PC-3 (cell line): Measurements from ENCODE around the gene LBX2.

Source experiments
- EZH2 ChIP-seq: fragments of 300-600 bp; sonication (generic); IDR thresholded peaks from one replicate; pipeline ENCODE4 v1.6.1; 2017; ENCODE audit warnings: antibody characterized with exemption, mild to moderate bottlenecking, low read length; ENCODE audit not compliant: unreplicated experiment
- EZH2phosphoT487 ChIP-seq: fragments of 300-600 bp; sonication (generic); IDR thresholded peaks from 2 replicates; pipeline ENCODE4 v1.6.1; 2018; ENCODE audit warnings: mild to moderate bottlenecking, antibody characterized with exemption, low read length, borderline replicate concordance
- TF ChIP-seq, protein P1 (sequence below): fragments of 300-600 bp; sonication (generic); conservative IDR thresholded peaks from 2 replicates; pipeline ENCODE4 v1.5.1; 2017; ENCODE audit warnings: antibody characterized with exemption, low read depth, mild to moderate bottlenecking, low read length

DNA sequence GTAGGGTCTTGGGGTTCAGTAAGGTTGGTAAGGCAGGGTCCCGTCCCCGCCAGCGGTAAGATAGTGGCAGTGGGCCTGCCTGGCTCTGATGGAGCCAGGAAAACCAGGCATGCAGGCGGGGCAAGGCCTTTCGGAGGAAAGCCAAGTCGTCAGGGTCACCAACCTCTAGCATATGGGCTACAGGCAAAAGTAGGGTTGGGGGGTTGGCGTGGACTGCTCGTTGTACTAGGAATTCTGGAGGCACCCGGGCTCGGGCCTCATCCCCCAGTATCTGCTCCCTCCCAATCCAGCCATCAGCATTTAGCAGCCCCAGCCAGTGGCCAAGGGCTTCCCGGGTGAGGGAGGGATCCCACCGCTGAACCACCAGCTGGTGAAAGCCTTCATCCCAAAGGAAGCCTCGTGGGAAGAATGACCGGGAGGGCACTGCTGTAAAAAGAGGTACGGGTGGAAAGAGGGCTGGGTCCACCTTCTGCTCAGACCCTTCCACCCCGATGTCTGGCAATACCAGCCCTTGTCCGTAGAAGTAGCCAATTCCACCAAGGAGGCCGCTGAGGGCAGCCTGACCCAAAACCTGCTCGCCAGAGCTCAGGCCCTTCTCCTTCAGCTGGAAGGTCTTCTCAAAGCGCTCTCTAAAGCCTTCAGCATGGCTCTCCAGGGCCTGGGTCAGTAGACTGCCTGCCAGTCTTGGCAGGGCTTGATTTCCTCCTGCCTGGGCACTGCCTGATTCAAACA, 37.2 kb downstream of the LBX2 start:
- TF ChIP-seq EZH2 (no peak), EZH2phosphoT487 (no peak)
- TF ChIP-seq, protein P1, sequence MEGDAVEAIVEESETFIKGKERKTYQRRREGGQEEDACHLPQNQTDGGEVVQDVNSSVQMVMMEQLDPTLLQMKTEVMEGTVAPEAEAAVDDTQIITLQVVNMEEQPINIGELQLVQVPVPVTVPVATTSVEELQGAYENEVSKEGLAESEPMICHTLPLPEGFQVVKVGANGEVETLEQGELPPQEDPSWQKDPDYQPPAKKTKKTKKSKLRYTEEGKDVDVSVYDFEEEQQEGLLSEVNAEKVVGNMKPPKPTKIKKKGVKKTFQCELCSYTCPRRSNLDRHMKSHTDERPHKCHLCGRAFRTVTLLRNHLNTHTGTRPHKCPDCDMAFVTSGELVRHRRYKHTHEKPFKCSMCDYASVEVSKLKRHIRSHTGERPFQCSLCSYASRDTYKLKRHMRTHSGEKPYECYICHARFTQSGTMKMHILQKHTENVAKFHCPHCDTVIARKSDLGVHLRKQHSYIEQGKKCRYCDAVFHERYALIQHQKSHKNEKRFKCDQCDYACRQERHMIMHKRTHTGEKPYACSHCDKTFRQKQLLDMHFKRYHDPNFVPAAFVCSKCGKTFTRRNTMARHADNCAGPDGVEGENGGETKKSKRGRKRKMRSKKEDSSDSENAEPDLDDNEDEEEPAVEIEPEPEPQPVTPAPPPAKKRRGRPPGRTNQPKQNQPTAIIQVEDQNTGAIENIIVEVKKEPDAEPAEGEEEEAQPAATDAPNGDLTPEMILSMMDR = no peak
